MCF 10A (cell line): Measurements from ENCODE around the gene GPR153. TPM values are rescaled to one million over a fixed set of nuclear protein-coding genes. Genes with fewer than 3 reads are reported as not detected.

ENCODE experiments used
- BruUV-seq: library from RNA; stranded (reverse); fragments of 400-500 nt; replicated peaks from 2 replicates; lab custom pipeline; 2021; lab: Mats Ljungman, UMichigan
- CTCF ChIA-PET: fragments of 300-600 bp; sonication (Branson Sonifier 250); formaldehyde crosslinking; extraction: SDS; loops from one replicate; lab custom pipeline; 2021; ENCODE audit warnings: antibody characterized with exemption, inconsistent platforms; lab: Yijun Ruan, JAX
- POLR2A ChIA-PET: fragments of 300-600, 350-650 bp; sonication (Branson Sonifier 250); formaldehyde crosslinking; extraction: SDS; loops from one replicate; lab custom pipeline; 2020; ENCODE audit warnings: antibody characterized with exemption, inconsistent platforms; lab: Yijun Ruan, JAX
- DNase-seq: peaks from one replicate; pipeline ENCODE4 v3.0.0-alpha.2; 2018; ENCODE audit not compliant: unreplicated experiment
- H3K27ac Mint-ChIP-seq: one replicate; pipeline ENCODE4 v1.8.0; 2022; ENCODE audit warnings: mild to moderate bottlenecking, low read depth, mixed read lengths; ENCODE audit not compliant: unreplicated experiment
- H3K27me3 Mint-ChIP-seq: one replicate; pipeline ENCODE4 v1.8.0; 2022; ENCODE audit warnings: mixed read lengths; ENCODE audit not compliant: insufficient read depth, unreplicated experiment
- H3K36me3 Mint-ChIP-seq: one replicate; pipeline ENCODE4 v1.8.0; 2022; ENCODE audit warnings: mild to moderate bottlenecking, moderate library complexity, mixed read lengths; ENCODE audit not compliant: insufficient read depth, unreplicated experiment
- H3K4me1 Mint-ChIP-seq: one replicate; pipeline ENCODE4 v1.8.0; 2022; ENCODE audit warnings: mixed read lengths; ENCODE audit not compliant: insufficient read depth, unreplicated experiment
- H3K4me3 Mint-ChIP-seq: one replicate; pipeline ENCODE4 v1.8.0; 2022; ENCODE audit warnings: mild to moderate bottlenecking, moderate library complexity, mixed read lengths; ENCODE audit not compliant: unreplicated experiment
- H3K9me3 Mint-ChIP-seq: one replicate; pipeline ENCODE4 v1.8.0; 2022; ENCODE audit warnings: mixed read lengths; ENCODE audit not compliant: unreplicated experiment
- intact Hi-C: fragments of 100-400 bp; cut with micrococcal nuclease; formaldehyde crosslinking; loops from 2 replicates; pipeline ENCODE4 v1.14.1; 2022
- total RNA-seq: library from RNA; stranded (reverse); gene quantifications from 2 replicates; pipeline ENCODE4 v1.2.3, GENCODE V29; 2022
- TF ChIP-seq, protein P1 (sequence below): fragments of 200-600 bp; IDR thresholded peaks from one replicate; pipeline ENCODE4 v1.8.0; 2022; ENCODE audit warnings: antibody characterized with exemption, mild to moderate bottlenecking; ENCODE audit not compliant: unreplicated experiment

GPR153 gene
- total RNA-seq, 1 experiment from 2014 or later: 5.0 TPM

DNA sequence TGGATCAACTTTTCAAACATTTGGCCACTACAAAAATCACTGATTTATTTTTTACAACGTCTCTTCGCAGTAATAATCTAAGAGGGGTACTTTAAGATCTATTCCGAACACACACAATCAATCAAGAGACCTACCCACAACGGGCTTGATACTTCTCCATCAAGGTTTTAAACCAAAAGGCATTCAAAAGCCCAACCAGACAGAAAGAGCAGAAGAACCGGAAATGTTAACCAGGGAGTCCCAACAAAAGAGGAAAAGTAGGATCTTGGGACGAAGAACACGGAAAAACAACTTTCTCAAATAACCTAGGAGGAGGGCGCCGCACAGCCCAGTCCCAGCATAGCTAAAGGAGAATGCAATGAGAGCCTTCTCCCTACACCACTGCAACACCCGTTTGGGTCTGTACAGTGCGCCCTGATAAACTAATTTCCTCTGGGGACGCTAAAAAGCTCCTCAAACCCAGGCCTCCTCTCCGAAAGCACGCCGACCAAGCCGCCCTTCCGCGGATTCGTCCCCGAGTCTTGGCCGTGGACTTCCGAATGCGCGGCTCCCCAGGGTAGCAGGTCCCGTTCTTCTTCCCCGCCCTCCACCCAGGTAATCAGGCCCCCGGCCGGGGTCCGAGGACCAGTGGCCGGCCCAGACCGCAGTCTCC is 62.1 kb downstream of the GPR153 start:
- peak overlapping the region; percentile 97 for H3K27ac Mint-ChIP-seq
- intact Hi-C loops: no loop called here
- peaks cover 48% of the 10 kb centered on the region for H3K36me3 Mint-ChIP-seq
- TSS peak; percentile 58 for BruUV-seq
- peaks cover 25% of the 10 kb centered on the region for H3K4me1 Mint-ChIP-seq
- CTCF ChIA-PET: interaction anchor here (1.1 to 1.6 kb wide), 4 partner anchors 13 to 39 kb away, joined by 3 to 7 read pairs (median 4); no protein-coding TSS in a partner anchor
- no peaks in the 10 kb centered on the region for H3K27me3 Mint-ChIP-seq
- TF ChIP-seq, protein P1, sequence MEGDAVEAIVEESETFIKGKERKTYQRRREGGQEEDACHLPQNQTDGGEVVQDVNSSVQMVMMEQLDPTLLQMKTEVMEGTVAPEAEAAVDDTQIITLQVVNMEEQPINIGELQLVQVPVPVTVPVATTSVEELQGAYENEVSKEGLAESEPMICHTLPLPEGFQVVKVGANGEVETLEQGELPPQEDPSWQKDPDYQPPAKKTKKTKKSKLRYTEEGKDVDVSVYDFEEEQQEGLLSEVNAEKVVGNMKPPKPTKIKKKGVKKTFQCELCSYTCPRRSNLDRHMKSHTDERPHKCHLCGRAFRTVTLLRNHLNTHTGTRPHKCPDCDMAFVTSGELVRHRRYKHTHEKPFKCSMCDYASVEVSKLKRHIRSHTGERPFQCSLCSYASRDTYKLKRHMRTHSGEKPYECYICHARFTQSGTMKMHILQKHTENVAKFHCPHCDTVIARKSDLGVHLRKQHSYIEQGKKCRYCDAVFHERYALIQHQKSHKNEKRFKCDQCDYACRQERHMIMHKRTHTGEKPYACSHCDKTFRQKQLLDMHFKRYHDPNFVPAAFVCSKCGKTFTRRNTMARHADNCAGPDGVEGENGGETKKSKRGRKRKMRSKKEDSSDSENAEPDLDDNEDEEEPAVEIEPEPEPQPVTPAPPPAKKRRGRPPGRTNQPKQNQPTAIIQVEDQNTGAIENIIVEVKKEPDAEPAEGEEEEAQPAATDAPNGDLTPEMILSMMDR: no peak
- peak overlapping the region; percentile 87 for H3K4me3 Mint-ChIP-seq
- no peak for DNase-seq
- POLR2A ChIA-PET: interaction anchor here (0.5 to 3.2 kb wide), 11 partner anchors 11 to 239 kb away, joined by 3 to 42 read pairs (median 4); partner anchors contain the start of gene ICMT
- H3K9me3 Mint-ChIP-seq: no peaks in the 10 kb centered on the region

DNA sequence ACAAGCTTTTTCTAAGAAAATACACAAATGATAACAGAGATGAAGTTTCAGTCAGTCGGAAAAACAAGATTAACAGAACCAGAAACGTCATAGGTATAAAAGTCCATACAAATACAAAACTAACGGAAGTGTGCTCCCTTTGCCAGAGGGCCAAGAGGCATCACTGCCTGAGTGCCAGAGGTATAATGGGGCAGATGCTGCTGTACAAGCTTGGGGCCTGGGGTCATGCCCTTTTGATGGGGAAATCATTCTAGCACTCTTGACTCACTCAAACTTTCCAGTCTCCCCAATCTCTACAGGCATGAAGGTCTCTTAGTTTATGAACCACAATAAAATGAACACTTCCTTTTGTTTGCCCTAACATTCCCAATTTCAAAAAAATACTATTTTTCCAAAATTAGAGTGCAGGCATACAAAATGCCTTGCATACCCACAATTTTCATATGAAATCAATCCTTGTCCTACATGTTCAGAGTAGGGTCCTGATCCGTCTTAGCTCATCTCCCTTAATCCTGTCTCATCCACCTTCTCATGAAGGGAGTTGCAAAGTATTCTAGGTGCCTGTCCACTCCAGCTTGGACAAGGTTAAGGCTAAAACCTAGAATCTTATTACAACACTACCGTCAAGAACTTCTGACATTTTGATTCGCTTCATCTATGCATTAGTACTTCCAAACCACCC is 63.0 kb downstream of the GPR153 start:
- peak; percentile 17 for DNase-seq
- CTCF ChIA-PET: interaction anchor here (0.7 to 1.6 kb wide), 4 partner anchors 8 to 49 kb away, joined by 3 to 7 read pairs (median 4); partner anchors contain the start of gene RNF207

More for the DNA sequence above, 63.0 kb downstream of the GPR153 start:
- Mint-ChIP-seq H3K4me1 (peaks cover 27% of the 10 kb centered on the region), H3K36me3 (peaks cover 57% of the 10 kb centered on the region), H3K27me3 (no peaks in the 10 kb centered on the region), H3K27ac (peak overlapping the region; percentile 97), H3K9me3 (no peaks in the 10 kb centered on the region), H3K4me3 (peak overlapping the region; percentile 87)
- BruUV-seq: no TSS peak
- POLR2A ChIA-PET: interaction anchor here (0.5 to 3.2 kb wide), 14 partner anchors 10 to 240 kb away, joined by 3 to 42 read pairs (median 4); partner anchors contain the start of gene ICMT
- TF ChIP-seq, protein P1: no peak
- intact Hi-C loops: no loop called here

Other genes with a start within 250 kb of the GPR153 start
- 11.8 and 13.3 TPM in 2 replicates for gene KCNAB2, start 215.2 kb downstream of the GPR153 start, total RNA-seq
- 0.07 and 0.17 TPM in 2 replicates for gene CHD5, start 80.8 kb downstream of the GPR153 start, total RNA-seq
- gene RPL22, start 61.5 kb downstream of the GPR153 start, total RNA-seq: 477 and 513 TPM in 2 replicates
- 6.2 and 12.4 TPM in 2 replicates for gene RNF207, start 55.0 kb downstream of the GPR153 start, total RNA-seq
- gene ICMT, start 25.1 kb downstream of the GPR153 start, total RNA-seq: 26.5 and 28.3 TPM in 2 replicates
- gene HES3, start 16.9 kb downstream of the GPR153 start, total RNA-seq: not detected in 2 replicates
- gene ACOT7, start 132.7 kb upstream of the GPR153 start, total RNA-seq: 110 and 117 TPM in 2 replicates
- gene HES2, start 158.8 kb upstream of the GPR153 start, total RNA-seq: 5.0 and 7.6 TPM in 2 replicates
- 0.68 TPM in 1 of 2 replicates, not detected in the other for gene ESPN, start 163.7 kb upstream of the GPR153 start, total RNA-seq
- gene TNFRSF25, start 205.1 kb upstream of the GPR153 start, total RNA-seq: 27.6 and 33.7 TPM in 2 replicates
- gene PLEKHG5, start 230.6 kb upstream of the GPR153 start, total RNA-seq: 32.3 and 35.9 TPM in 2 replicates